Neural cell (in vitro differentiated cells): Measurements from ENCODE around the gene IGSF3.
"Not testable (repeated sequence)": the region's sequence is repeated elsewhere in the genome, so short reads cannot be mapped to it uniquely, and the experiment has no call there.

ENCODE experiments used
- EP300 ChIP-seq: fragments of 450-650 bp; conservative IDR thresholded peaks from 2 replicates; pipeline ENCODE4 v1.6.1; 2014; ENCODE audit warnings: antibody characterized with exemption, mild to moderate bottlenecking, moderate library complexity; ENCODE audit not compliant: poor library complexity, severe bottlenecking
- EZH2 ChIP-seq: fragments of 200-600, 300-800 bp; shearing (Covaris generic), sonication (generic); IDR thresholded peaks from 2 replicates; pipeline ENCODE4 v1.6.1; 2014; ENCODE audit warnings: antibody characterized with exemption, low read length, borderline replicate concordance, mild to moderate bottlenecking; ENCODE audit not compliant: insufficient read depth, poor library complexity, severe bottlenecking
- POLR2AphosphoS5 ChIP-seq: IDR thresholded peaks from 2 replicates; pipeline ENCODE4 v1.6.1; 2012
- RAD21 ChIP-seq: fragments of 450-650 bp; conservative IDR thresholded peaks from 2 replicates; pipeline ENCODE4 v1.6.1; 2014; ENCODE audit warnings: antibody characterized with exemption, mild to moderate bottlenecking, moderate library complexity
- SMC3 ChIP-seq: fragments of 450-650 bp; conservative IDR thresholded peaks from 2 replicates; pipeline ENCODE4 v1.6.1; 2014; ENCODE audit warnings: antibody characterized with exemption, mild to moderate bottlenecking, moderate library complexity; ENCODE audit not compliant: poor library complexity
- TAF1 ChIP-seq: IDR thresholded peaks from 2 replicates; pipeline ENCODE4 v1.6.1; 2012; ENCODE audit warnings: low read depth
- TF ChIP-seq, protein P1 (sequence below): fragments of 450-650 bp; IDR thresholded peaks from 2 replicates; pipeline ENCODE4 v1.5.1; 2014; ENCODE audit warnings: antibody characterized with exemption, mild to moderate bottlenecking, moderate library complexity; ENCODE audit not compliant: poor library complexity, severe bottlenecking
- TF ChIP-seq, protein P2 (sequence below): IDR thresholded peaks from 2 replicates; pipeline ENCODE4 v1.6.1; 2012; ENCODE audit warnings: borderline replicate concordance

DNA sequence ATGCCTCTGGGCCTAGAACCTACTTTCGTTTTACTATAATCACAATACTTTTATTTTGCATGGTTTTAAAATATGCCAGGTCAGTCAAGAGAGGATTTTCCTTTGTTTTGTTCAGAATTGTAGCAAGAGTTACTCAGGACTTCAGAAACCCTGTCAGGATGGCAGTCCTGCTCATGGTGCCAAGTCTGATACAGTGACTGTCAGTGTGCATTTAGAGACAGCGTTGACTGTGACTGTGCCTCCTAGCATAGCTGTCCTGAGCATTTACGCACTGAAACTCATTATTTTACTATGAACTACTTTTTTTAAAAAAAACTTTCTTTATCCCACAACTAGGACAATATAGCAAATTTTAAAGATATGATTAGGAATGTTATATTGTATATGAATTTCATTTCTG, 73.6 kb downstream of the IGSF3 start:
- TF ChIP-seq, protein P1, sequence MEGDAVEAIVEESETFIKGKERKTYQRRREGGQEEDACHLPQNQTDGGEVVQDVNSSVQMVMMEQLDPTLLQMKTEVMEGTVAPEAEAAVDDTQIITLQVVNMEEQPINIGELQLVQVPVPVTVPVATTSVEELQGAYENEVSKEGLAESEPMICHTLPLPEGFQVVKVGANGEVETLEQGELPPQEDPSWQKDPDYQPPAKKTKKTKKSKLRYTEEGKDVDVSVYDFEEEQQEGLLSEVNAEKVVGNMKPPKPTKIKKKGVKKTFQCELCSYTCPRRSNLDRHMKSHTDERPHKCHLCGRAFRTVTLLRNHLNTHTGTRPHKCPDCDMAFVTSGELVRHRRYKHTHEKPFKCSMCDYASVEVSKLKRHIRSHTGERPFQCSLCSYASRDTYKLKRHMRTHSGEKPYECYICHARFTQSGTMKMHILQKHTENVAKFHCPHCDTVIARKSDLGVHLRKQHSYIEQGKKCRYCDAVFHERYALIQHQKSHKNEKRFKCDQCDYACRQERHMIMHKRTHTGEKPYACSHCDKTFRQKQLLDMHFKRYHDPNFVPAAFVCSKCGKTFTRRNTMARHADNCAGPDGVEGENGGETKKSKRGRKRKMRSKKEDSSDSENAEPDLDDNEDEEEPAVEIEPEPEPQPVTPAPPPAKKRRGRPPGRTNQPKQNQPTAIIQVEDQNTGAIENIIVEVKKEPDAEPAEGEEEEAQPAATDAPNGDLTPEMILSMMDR, result not testable (repeated sequence)
- TF ChIP-seq EP300, EZH2, POLR2AphosphoS5, TAF1, SMC3, RAD21: not testable (repeated sequence)
- TF ChIP-seq, protein P2, sequence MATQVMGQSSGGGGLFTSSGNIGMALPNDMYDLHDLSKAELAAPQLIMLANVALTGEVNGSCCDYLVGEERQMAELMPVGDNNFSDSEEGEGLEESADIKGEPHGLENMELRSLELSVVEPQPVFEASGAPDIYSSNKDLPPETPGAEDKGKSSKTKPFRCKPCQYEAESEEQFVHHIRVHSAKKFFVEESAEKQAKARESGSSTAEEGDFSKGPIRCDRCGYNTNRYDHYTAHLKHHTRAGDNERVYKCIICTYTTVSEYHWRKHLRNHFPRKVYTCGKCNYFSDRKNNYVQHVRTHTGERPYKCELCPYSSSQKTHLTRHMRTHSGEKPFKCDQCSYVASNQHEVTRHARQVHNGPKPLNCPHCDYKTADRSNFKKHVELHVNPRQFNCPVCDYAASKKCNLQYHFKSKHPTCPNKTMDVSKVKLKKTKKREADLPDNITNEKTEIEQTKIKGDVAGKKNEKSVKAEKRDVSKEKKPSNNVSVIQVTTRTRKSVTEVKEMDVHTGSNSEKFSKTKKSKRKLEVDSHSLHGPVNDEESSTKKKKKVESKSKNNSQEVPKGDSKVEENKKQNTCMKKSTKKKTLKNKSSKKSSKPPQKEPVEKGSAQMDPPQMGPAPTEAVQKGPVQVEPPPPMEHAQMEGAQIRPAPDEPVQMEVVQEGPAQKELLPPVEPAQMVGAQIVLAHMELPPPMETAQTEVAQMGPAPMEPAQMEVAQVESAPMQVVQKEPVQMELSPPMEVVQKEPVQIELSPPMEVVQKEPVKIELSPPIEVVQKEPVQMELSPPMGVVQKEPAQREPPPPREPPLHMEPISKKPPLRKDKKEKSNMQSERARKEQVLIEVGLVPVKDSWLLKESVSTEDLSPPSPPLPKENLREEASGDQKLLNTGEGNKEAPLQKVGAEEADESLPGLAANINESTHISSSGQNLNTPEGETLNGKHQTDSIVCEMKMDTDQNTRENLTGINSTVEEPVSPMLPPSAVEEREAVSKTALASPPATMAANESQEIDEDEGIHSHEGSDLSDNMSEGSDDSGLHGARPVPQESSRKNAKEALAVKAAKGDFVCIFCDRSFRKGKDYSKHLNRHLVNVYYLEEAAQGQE, result not testable (repeated sequence)
